Endothelial cell of umbilical vein (primary cell): ENCODE data around the gene NUDT14.

Source experiments
- EZH2 ChIP-seq: IDR thresholded peaks from 2 replicates; pipeline ENCODE4 v1.6.1; 2012; ENCODE audit warnings: borderline replicate concordance, low read depth, mild to moderate bottlenecking, moderate library complexity, low read length, inconsistent platforms; ENCODE audit not compliant: severe bottlenecking
- TF ChIP-seq, protein P1 (sequence below), 2 donors: IDR thresholded peaks; 1 replicate in 1 of 2; 2 replicates in 1 of 2; pipeline ENCODE4 v1.5.1; 2011; ENCODE audit warnings: low read length in 2 of 2, mild to moderate bottlenecking in 2 of 2, moderate library complexity in 2 of 2, control low read depth in 1 of 2, inconsistent platforms in 1 of 2, low read depth in 1 of 2; ENCODE audit not compliant: insufficient read depth in 1 of 2; ENCODE audit errors: extremely low read depth in 1 of 2

DNA sequence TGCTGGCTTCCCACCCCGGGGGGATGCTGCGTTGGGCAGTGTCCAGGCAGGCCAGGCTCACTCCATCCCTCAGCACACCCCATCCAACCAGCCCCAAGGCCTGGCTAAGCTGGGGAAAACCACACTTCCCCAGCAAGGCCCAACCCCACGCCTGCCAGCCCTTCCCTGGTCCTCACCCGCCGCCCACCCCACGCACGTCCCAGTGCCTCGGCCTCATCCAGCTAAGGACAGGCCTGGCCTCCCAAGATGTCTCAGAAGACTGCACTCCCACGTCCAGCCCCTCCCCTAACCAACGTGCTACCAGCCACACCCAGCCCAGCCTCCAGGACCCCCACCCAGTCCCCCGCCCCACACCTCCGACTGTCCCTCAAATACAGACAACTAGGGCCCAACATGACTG is 22.3 kb downstream of the NUDT14 start:
- TF ChIP-seq, protein P1, sequence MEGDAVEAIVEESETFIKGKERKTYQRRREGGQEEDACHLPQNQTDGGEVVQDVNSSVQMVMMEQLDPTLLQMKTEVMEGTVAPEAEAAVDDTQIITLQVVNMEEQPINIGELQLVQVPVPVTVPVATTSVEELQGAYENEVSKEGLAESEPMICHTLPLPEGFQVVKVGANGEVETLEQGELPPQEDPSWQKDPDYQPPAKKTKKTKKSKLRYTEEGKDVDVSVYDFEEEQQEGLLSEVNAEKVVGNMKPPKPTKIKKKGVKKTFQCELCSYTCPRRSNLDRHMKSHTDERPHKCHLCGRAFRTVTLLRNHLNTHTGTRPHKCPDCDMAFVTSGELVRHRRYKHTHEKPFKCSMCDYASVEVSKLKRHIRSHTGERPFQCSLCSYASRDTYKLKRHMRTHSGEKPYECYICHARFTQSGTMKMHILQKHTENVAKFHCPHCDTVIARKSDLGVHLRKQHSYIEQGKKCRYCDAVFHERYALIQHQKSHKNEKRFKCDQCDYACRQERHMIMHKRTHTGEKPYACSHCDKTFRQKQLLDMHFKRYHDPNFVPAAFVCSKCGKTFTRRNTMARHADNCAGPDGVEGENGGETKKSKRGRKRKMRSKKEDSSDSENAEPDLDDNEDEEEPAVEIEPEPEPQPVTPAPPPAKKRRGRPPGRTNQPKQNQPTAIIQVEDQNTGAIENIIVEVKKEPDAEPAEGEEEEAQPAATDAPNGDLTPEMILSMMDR (IDR thresholded peaks at IDR 0.05; ENCODE audit: extremely low read depth in 1 of 2, insufficient read depth in 1 of 2, low read depth in 1 of 2, low read length in 2 of 2) = no peak
- no peak for TF ChIP-seq EZH2
